PC-9 (cell line): ENCODE results near the gene RPS6KA5.

Source experiments
- EZH2 ChIP-seq: fragments of 200-600 bp; sonication (generic); IDR thresholded peaks from 2 replicates; pipeline ENCODE4 v1.8.0; 2017; ENCODE audit warnings: antibody characterized with exemption, low read depth
- TF ChIP-seq, protein P1 (sequence below): fragments of 200-600 bp; sonication (generic); conservative IDR thresholded peaks from 2 replicates; pipeline ENCODE4 v1.6.1; 2017; ENCODE audit warnings: mixed run types, antibody characterized with exemption, mild to moderate bottlenecking, moderate library complexity

DNA sequence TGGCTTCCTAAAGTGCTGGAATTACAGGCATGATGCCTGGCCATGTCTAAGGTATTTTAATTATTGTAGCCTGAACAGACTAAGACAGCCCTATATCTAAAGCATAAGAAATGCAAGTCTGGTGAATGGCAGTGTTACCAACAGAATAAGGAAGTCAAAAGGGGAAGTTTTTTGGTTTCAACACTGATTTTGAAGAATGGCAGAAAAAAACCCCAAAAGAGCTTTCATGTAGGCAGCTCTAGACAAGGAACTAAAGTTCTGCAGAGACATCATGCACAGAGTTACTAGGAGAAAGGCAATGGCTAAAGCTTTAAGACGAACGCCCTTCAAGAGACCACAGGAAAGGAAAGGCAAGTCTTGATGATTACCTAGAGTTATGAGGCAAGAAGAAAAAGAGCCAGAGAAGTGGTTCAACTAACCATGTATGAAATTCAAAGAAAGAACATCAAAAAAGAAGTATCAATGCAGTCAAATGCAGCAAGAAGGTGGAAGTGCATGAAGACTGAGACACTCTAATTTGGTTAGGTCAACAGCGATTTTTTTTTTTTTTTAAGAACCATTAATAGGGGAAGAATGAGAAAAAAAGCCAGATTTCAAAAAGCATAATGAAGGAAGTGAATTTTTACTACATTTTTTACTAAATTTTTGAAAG, 50.8 kb downstream of the RPS6KA5 start:
- TF ChIP-seq, protein P1, sequence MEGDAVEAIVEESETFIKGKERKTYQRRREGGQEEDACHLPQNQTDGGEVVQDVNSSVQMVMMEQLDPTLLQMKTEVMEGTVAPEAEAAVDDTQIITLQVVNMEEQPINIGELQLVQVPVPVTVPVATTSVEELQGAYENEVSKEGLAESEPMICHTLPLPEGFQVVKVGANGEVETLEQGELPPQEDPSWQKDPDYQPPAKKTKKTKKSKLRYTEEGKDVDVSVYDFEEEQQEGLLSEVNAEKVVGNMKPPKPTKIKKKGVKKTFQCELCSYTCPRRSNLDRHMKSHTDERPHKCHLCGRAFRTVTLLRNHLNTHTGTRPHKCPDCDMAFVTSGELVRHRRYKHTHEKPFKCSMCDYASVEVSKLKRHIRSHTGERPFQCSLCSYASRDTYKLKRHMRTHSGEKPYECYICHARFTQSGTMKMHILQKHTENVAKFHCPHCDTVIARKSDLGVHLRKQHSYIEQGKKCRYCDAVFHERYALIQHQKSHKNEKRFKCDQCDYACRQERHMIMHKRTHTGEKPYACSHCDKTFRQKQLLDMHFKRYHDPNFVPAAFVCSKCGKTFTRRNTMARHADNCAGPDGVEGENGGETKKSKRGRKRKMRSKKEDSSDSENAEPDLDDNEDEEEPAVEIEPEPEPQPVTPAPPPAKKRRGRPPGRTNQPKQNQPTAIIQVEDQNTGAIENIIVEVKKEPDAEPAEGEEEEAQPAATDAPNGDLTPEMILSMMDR = no peak
- TF ChIP-seq EZH2 = no peak
